KMS-11 (cell line): Measurements from ENCODE around the gene ACSF2.

Source experiments
- H2AFZ ChIP-seq: fragments of 200-600 bp; sonication (generic); 2 replicates; pipeline ENCODE4 v1.6.1; 2016; ENCODE audit warnings: antibody characterized with exemption, mixed run types, low read depth
- H3K27ac ChIP-seq: fragments of 200-600 bp; sonication (generic); 2 replicates; pipeline ENCODE4 v1.6.1; 2016; ENCODE audit warnings: mild to moderate bottlenecking, mixed run types
- H3K27me3 ChIP-seq: fragments of 200-600 bp; sonication (generic); 2 replicates; pipeline ENCODE4 v1.6.1; 2017; ENCODE audit warnings: mild to moderate bottlenecking, low read depth, mixed run types, moderate library complexity; ENCODE audit not compliant: insufficient read depth
- H3K36me3 ChIP-seq: fragments of 200-600 bp; sonication (generic); 2 replicates; pipeline ENCODE4 v1.6.1; 2017; ENCODE audit warnings: mild to moderate bottlenecking, mixed run types; ENCODE audit not compliant: insufficient read depth
- H3K4me1 ChIP-seq: fragments of 200-600 bp; sonication (generic); 2 replicates; pipeline ENCODE4 v1.6.1; 2016; ENCODE audit warnings: mild to moderate bottlenecking, low read depth, mixed run types; ENCODE audit not compliant: poor library complexity, severe bottlenecking
- H3K4me2 ChIP-seq: fragments of 200-600 bp; sonication (generic); 2 replicates; pipeline ENCODE4 v1.7.0; 2016; ENCODE audit warnings: mild to moderate bottlenecking, mixed run types
- H3K4me3 ChIP-seq: fragments of 200-600 bp; sonication (generic); IDR thresholded peaks from 2 replicates; pipeline ENCODE4 v1.6.1; 2017; ENCODE audit warnings: low read depth, low read length, mixed read lengths; ENCODE audit not compliant: insufficient read depth
- H3K79me2 ChIP-seq: fragments of 200-600 bp; sonication (generic); 2 replicates; pipeline ENCODE4 v1.6.1; 2016; ENCODE audit warnings: low read depth, mixed run types; ENCODE audit not compliant: insufficient read depth
- H3K9ac ChIP-seq: fragments of 200-600 bp; sonication (generic); 2 replicates; pipeline ENCODE4 v1.6.1; 2016; ENCODE audit warnings: mild to moderate bottlenecking, mixed run types
- H4K20me1 ChIP-seq: fragments of 200-600 bp; sonication (generic); 2 replicates; pipeline ENCODE4 v1.6.1; 2016; ENCODE audit warnings: mild to moderate bottlenecking, mixed run types; ENCODE audit not compliant: insufficient read depth
- CTCF ChIP-seq: fragments of 200-600 bp; sonication (generic); conservative IDR thresholded peaks from 2 replicates; pipeline ENCODE4 v1.6.1; 2017; ENCODE audit warnings: low read depth, mild to moderate bottlenecking, antibody characterized with exemption, low read length, moderate library complexity, mixed read lengths

The ACSF2 gene

GRCh38 chr17:50437409-50437808 is 11.4 kb downstream of the ACSF2 start:
- Histone ChIP-seq H3K9ac (no peak overlapping the region), H3K4me2 (no peak overlapping the region), H4K20me1 (no peaks in the 10 kb centered on the region), H3K4me3 (no peak overlapping the region), H3K27ac (no peak overlapping the region), H3K4me1 (no peaks in the 10 kb centered on the region), H3K36me3 (no peaks in the 10 kb centered on the region), H3K27me3 (no peaks in the 10 kb centered on the region), H2AFZ (no peak overlapping the region), H3K79me2 (no peaks in the 10 kb centered on the region)
- TF ChIP-seq CTCF = no peak

- H3K27me3 ChIP-seq = no peaks in the 10 kb centered on the region
- no peaks in the 10 kb centered on the region for H3K79me2 ChIP-seq
- TF ChIP-seq CTCF = no peak
- H3K27ac ChIP-seq = no peak overlapping the region
- no peak overlapping the region for H2AFZ ChIP-seq
- no peak overlapping the region for H3K4me2 ChIP-seq
- H3K4me3 ChIP-seq = no peak overlapping the region
- H3K9ac ChIP-seq = no peak overlapping the region
- H3K36me3 ChIP-seq = no peaks in the 10 kb centered on the region
- H4K20me1 ChIP-seq = no peaks in the 10 kb centered on the region
- H3K4me1 ChIP-seq = no peaks in the 10 kb centered on the region
These were observed 13.0 kb downstream of the ACSF2 start for GRCh38 chr17:50439008-50439407.

GRCh38 chr17:50440172-50440837 is 14.3 kb downstream of the ACSF2 start:
- Histone ChIP-seq H3K27me3 (no peaks in the 10 kb centered on the region), H3K36me3 (no peaks in the 10 kb centered on the region), H4K20me1 (no peaks in the 10 kb centered on the region), H3K9ac (no peak overlapping the region), H3K4me3 (no peak overlapping the region), H3K4me2 (no peak overlapping the region), H3K27ac (no peak overlapping the region), H3K79me2 (no peaks in the 10 kb centered on the region), H3K4me1 (no peaks in the 10 kb centered on the region), H2AFZ (no peak overlapping the region)
- no peak for TF ChIP-seq CTCF

GRCh38 chr17:50440838-50441829 is 15.1 kb downstream of the ACSF2 start:
- no peaks in the 10 kb centered on the region for H3K79me2 ChIP-seq
- TF ChIP-seq CTCF = no peak
- H3K36me3 ChIP-seq = no peaks in the 10 kb centered on the region
- no peak overlapping the region for H3K9ac ChIP-seq
- H3K27me3 ChIP-seq = no peaks in the 10 kb centered on the region
- H3K4me3 ChIP-seq = no peak overlapping the region
- no peak overlapping the region for H3K4me2 ChIP-seq
- no peak overlapping the region for H3K27ac ChIP-seq
- no peaks in the 10 kb centered on the region for H4K20me1 ChIP-seq
- H2AFZ ChIP-seq = no peak overlapping the region
- no peaks in the 10 kb centered on the region for H3K4me1 ChIP-seq
